Gastroesophageal sphincter (tissue), 4 donors: ENCODE data around the gene GPX5. TPM values are rescaled to one million over a fixed set of nuclear protein-coding genes. Genes with fewer than 3 reads are reported as not detected.

Source experiments
- ATAC-seq: fragments of 150-250 bp; one replicate; pipeline ENCODE4 v1.9.1; 2016; ENCODE audit warnings: mild to moderate bottlenecking, moderate library complexity
- H3K27ac ChIP-seq, 4 donors: fragments of 200-600 bp; sonication (generic) in 3 of 4; 1 replicate in 3 of 4; 2 replicates in 1 of 4; pipeline ENCODE4 v1.5.1; 2016 to 2019
- H3K27me3 ChIP-seq: fragments of 200-600 bp; sonication (generic); one replicate; pipeline ENCODE4 v1.5.1; 2019
- H3K36me3 ChIP-seq, 2 donors: fragments of 200-600 bp; sonication (generic); one replicate each; pipeline ENCODE4 v1.5.1; 2019; ENCODE audit warnings: control low read depth in 1 of 2
- H3K4me1 ChIP-seq, 3 donors: fragments of 200-600 bp; sonication (generic); 1 replicate in 2 of 3; 2 replicates in 1 of 3; pipeline ENCODE4 v1.5.1; 2016 to 2019; ENCODE audit warnings: control low read depth in 2 of 3
- H3K4me3 ChIP-seq, 2 donors: fragments of 200-600 bp; sonication (generic); one replicate each; pipeline ENCODE4 v1.5.1; 2019; ENCODE audit warnings: mild to moderate bottlenecking in 1 of 2, moderate library complexity in 1 of 2
- H3K9me3 ChIP-seq, 3 donors: fragments of 200-600 bp; sonication (generic); one replicate each; pipeline ENCODE4 v1.5.1; 2017 to 2019; ENCODE audit warnings: control low read depth in 2 of 3
- CTCF ChIP-seq, 4 experiments: fragments of 200-600 bp in 2 of 4; fragments of 450-650 bp in 2 of 4; sonication (generic) in 1 of 4; IDR thresholded peaks; one replicate each; pipeline ENCODE4 v1.5.1; 2017 to 2019; ENCODE audit warnings: antibody characterized with exemption in 4 of 4, mild to moderate bottlenecking in 2 of 4, moderate library complexity in 2 of 4
- EP300 ChIP-seq: sonication (generic); formaldehyde crosslinking; IDR thresholded peaks from one replicate; pipeline ENCODE4 v1.6.1; 2017; ENCODE audit warnings: antibody characterized with exemption, mild to moderate bottlenecking
- POLR2A ChIP-seq, 2 donors: fragments of 450-650 bp; IDR thresholded peaks; one replicate each; pipeline ENCODE4 v1.6.1; 2017; ENCODE audit warnings: antibody characterized with exemption in 2 of 2, mild to moderate bottlenecking in 2 of 2, moderate library complexity in 1 of 2
- POLR2AphosphoS5 ChIP-seq: sonication (generic); formaldehyde crosslinking; IDR thresholded peaks from one replicate; pipeline ENCODE4 v1.6.1; 2017; ENCODE audit warnings: antibody characterized with exemption
- WGBS, 2 donors: methylation state at CpG; one replicate each; pipeline ENCODE4 v1.1.5; 2018; ENCODE audit warnings: low coverage in 1 of 2; 5-methylcytosine and 5-hydroxymethylcytosine counted together
- total RNA-seq, 4 donors: library from RNA; depleted of rRNA; stranded (reverse); fragments of >200 nt; gene quantifications; one replicate each; pipeline ENCODE4 v1.1.0, GENCODE V29; 2016

Gene GPX5
- not detected for total RNA-seq

GRCh38 chr6:28525496-28526039, at the start of gene GPX5:
TSS of gene GPX5 (plus strand) at chr6:28525881. CDS start at chr6:28526014, 133 bp downstream.
- 69 to 72% methylated on average over 4 to 5 of the region's 10 CpGs for WGBS, 2 donors
- Histone ChIP-seq H3K27me3 (peaks cover 59% of the 10 kb centered on the region), H3K36me3 (no peaks in the 10 kb centered on the region), H3K4me3 (no peak within 1 kb of the TSS), H3K9me3 (no peaks in the 10 kb centered on the region), H3K4me1 (no peaks in the 10 kb centered on the region), H3K27ac (no peak within 1 kb of the TSS)
- TF ChIP-seq CTCF (IDR thresholded peaks at IDR 0.05) (no peak), POLR2AphosphoS5 (no peak), EP300 (no peak), POLR2A (IDR thresholded peaks at IDR 0.05) (no peak)
- no peak for ATAC-seq

- Histone ChIP-seq H3K9me3 (peaks cover 0 to 4% (median 0%) of the 10 kb centered on the region in 3 donors), H3K4me1 (no peaks in the 10 kb centered on the region), H3K4me3 (no peak overlapping the region), H3K27me3 (peaks cover 83% of the 10 kb centered on the region), H3K27ac (no peak overlapping the region), H3K36me3 (no peaks in the 10 kb centered on the region)
- TF ChIP-seq EP300, result no peak
- no peak for TF ChIP-seq POLR2AphosphoS5
- TF ChIP-seq CTCF (IDR thresholded peaks at IDR 0.05), result no peak
- TF ChIP-seq POLR2A (IDR thresholded peaks at IDR 0.05), result no peak
- no peak for ATAC-seq
- WGBS, 2 donors, result 42 to 51% methylated on average over 8 to 11 of the region's 12 CpGs
Measured at GRCh38 chr6:28478518-28478917, 47.2 kb upstream of the GPX5 start.

GRCh38 chr6:28480253-28480932, 45.3 kb upstream of the GPX5 start:
- WGBS, 2 donors, result 54 to 67% methylated on average over 8 to 9 of the region's 9 CpGs
- peaks cover 0 to 4% (median 0%) of the 10 kb centered on the region in 3 donors for H3K9me3 ChIP-seq
- H3K4me3 ChIP-seq, result no peak overlapping the region
- no peak for ATAC-seq
- H3K36me3 ChIP-seq, result no peaks in the 10 kb centered on the region
- no peak for TF ChIP-seq EP300
- TF ChIP-seq CTCF (IDR thresholded peaks at IDR 0.05), result no peak
- TF ChIP-seq POLR2AphosphoS5, result no peak
- no peak for TF ChIP-seq POLR2A (IDR thresholded peaks at IDR 0.05)
- H3K4me1 ChIP-seq, result no peaks in the 10 kb centered on the region
- H3K27ac ChIP-seq, result no peak overlapping the region
- H3K27me3 ChIP-seq, result peaks cover 74% of the 10 kb centered on the region

GRCh38 chr6:28485482-28485881, 40.2 kb upstream of the GPX5 start:
- H3K9me3 ChIP-seq, result no peaks in the 10 kb centered on the region
- ATAC-seq, result no peak
- WGBS, 2 donors, result 91 to 100% methylated on average over 3 of the region's 3 CpGs
- peaks cover 0 to 7% (median 0%) of the 10 kb centered on the region in 3 donors for H3K4me1 ChIP-seq
- H3K36me3 ChIP-seq, result no peaks in the 10 kb centered on the region
- TF ChIP-seq EP300 (no peak), POLR2A (IDR thresholded peaks at IDR 0.05) (no peak), POLR2AphosphoS5 (no peak), CTCF (IDR thresholded peaks at IDR 0.05) (no peak)
- no peak overlapping the region for H3K27ac ChIP-seq
- H3K4me3 ChIP-seq, result no peak overlapping the region
- H3K27me3 ChIP-seq, result peaks cover 72% of the 10 kb centered on the region

- peaks cover 71% of the 10 kb centered on the region for H3K27me3 ChIP-seq
- no peaks in the 10 kb centered on the region for H3K36me3 ChIP-seq
- no peaks in the 10 kb centered on the region for H3K9me3 ChIP-seq
- H3K27ac ChIP-seq, result no peak overlapping the region
- TF ChIP-seq EP300 (no peak), POLR2AphosphoS5 (no peak), POLR2A (IDR thresholded peaks at IDR 0.05) (no peak), CTCF (IDR thresholded peaks at IDR 0.05) (no peak)
- 89 to 100% methylated on average over 1 of the region's 1 CpG for WGBS, 2 donors
- H3K4me3 ChIP-seq, result no peak overlapping the region
- H3K4me1 ChIP-seq, result peaks cover 0 to 7% (median 0%) of the 10 kb centered on the region in 3 donors
- no peak for ATAC-seq
Measured at GRCh38 chr6:28486533-28486932, 39.1 kb upstream of the GPX5 start.
